GM19324 (cell line): ENCODE results near the gene LRRC56.

ENCODE experiments used
- ATAC-seq: cut with Tn5 transposase; IDR thresholded peaks from one replicate; pipeline ENCODE4 v1.9.1; 2021; ENCODE audit warnings: mild to moderate bottlenecking, moderate library complexity; ENCODE audit not compliant: unreplicated experiment, low FRiP score

LRRC56 gene

GRCh38 chr11:536841-537621, at the start of gene LRRC56:
TSS of gene LRRC56 (plus strand) at chr11:537527. CDS start at chr11:540685, 3,158 bp downstream.
- ATAC-seq: peak; percentile 50

GRCh38 chr11:487571-488021, 49.7 kb upstream of the LRRC56 start:
- no peak for ATAC-seq

GRCh38 chr11:488062-488461, 49.3 kb upstream of the LRRC56 start:
- no peak for ATAC-seq

GRCh38 chr11:488579-488978, 48.7 kb upstream of the LRRC56 start:
- ATAC-seq: no peak

- no peak for ATAC-seq
Measured at GRCh38 chr11:488992-489391, 48.3 kb upstream of the LRRC56 start.

GRCh38 chr11:489610-490185, 47.6 kb upstream of the LRRC56 start:
- no peak for ATAC-seq

- ATAC-seq: no peak
Measured at GRCh38 chr11:490186-490929, 47.0 kb upstream of the LRRC56 start.

- no peak for ATAC-seq
Measured at GRCh38 chr11:490930-491260, 46.4 kb upstream of the LRRC56 start.

- ATAC-seq: no peak
Measured at GRCh38 chr11:491358-491757, 46.0 kb upstream of the LRRC56 start.

GRCh38 chr11:492427-493226, 44.7 kb upstream of the LRRC56 start:
- ATAC-seq: no peak

- no peak for ATAC-seq
Measured at GRCh38 chr11:494761-495536, 42.4 kb upstream of the LRRC56 start.

GRCh38 chr11:495537-495931, 41.8 kb upstream of the LRRC56 start:
- ATAC-seq: no peak

GRCh38 chr11:496834-497564, 40.3 kb upstream of the LRRC56 start:
- ATAC-seq: no peak

GRCh38 chr11:497565-498296, 39.6 kb upstream of the LRRC56 start:
- no peak for ATAC-seq

GRCh38 chr11:498297-499181, 38.8 kb upstream of the LRRC56 start:
- no peak for ATAC-seq

- no peak for ATAC-seq
Measured at GRCh38 chr11:499201-500076, 37.9 kb upstream of the LRRC56 start.
